Measurements from ENCODE around the gene CD46. TPM values are rescaled to one million over a fixed set of nuclear protein-coding genes. Genes with fewer than 3 reads are reported as not detected.

CD46 gene
- total RNA-seq, result 97.9 and 147 TPM in 2 replicates

DNA sequence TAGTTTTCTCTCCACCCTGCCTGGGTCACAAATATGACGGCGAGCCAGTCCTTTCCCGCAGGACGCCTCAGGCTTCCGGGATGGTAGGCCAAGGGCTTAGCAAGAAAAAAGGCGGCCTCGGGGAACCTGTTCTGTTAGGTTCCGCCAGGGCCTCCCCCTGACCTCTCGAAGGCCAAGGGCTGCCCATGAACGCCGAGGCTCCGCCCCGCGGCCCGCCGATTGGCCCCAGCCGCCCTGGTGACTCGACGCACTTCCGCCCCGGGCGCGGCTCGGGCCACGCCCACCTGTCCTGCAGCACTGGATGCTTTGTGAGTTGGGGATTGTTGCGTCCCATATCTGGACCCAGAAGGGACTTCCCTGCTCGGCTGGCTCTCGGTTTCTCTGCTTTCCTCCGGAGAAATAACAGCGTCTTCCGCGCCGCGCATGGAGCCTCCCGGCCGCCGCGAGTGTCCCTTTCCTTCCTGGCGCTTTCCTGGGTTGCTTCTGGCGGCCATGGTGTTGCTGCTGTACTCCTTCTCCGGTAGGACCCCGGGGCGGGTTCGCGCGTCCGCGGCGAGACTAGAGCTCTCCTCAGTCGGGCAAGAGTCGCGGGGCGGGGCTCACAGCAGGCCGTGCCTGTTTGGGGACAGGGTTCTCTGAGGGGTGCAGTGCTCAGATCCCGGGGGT is at the start of gene CD46:
TSS of gene CD46 (plus strand) at position 265 of the 666 bp plus-strand sequence. CDS start at position 424, 159 bp downstream.

Other genes with a start within 250 kb of the CD46 start
- gene CR1L, start 106.9 kb upstream of the CD46 start, total RNA-seq, result not detected in 2 replicates
- gene CD34, start 159.1 kb downstream of the CD46 start, total RNA-seq, result 6.4 and 12.1 TPM in 2 replicates

Data from dermis lymphatic vessel endothelial cell (primary cell).